Measurements from ENCODE around the gene SCOC. TPM values are rescaled to one million over a fixed set of nuclear protein-coding genes. Genes with fewer than 3 reads are reported as not detected.
"Not testable (repeated sequence)": the region's sequence is repeated elsewhere in the genome, so short reads cannot be mapped to it uniquely, and the experiment has no call there.

Gene SCOC
- total RNA-seq, 1 donor from 2014 or later: 73.0 TPM

DNA sequence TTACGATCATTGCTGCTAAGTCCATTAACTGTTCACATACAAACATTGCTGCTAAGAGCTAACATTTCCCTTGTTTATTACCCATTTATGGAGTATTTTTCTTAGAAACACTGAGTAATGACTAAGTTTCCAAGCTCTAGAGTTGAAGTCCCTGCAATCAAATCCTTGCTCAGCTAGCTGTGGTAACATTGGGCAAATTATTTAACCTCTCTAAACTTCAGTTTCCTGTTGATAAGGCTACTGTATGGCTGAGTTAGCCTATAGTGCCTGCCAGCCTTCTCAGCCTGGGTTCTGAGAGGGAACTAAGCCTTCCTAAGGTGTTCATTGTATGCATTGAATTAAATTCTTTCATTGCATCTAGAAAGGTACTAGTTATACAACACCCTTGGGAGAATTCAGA is 15.2 kb upstream of the SCOC start:
- intact Hi-C loops (cut with DNase I): no loop called here
- DNase-seq (ENCODE audit: low spot score): no peak

DNA sequence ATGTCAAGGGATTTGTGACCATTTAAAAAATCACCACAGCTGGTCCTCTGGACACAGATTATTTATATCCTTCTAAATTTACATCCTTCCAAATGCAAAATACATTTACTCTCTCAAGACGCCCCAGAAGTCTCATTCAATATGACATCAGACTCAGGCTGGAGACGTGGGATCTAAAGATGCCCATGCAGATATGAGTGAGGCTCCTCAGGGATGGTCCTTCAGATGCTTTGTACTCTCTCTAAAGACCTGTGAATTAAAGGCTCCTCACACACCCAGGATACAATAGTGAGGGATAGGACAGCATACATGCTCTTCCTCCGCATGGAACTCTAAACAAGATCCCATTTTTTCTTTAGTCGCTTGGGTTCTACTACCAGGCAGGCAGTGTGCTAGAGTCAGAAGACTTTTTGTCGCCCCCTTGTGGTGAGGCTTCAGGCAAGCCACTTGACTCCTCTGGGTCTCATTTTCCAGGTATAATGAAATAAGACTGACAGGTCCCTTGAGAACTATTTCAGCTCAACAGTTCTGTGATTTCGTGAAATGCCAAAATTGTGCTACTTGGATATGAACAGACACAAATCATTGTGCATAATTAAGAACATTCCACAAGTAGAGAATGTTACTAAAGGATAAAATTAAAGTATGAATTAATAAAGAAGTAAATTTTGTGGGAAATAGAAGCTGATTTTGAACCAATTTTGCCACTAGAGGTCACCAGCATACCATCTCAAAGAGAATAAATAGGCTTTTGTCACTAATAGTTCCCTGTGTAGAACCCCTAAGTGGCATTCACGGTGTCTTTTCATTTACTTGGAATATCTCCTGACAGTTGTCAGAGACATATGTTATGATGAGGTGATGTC is 13.7 kb upstream of the SCOC start:
- DNase-seq (ENCODE audit: low spot score): peak; percentile 82
- intact Hi-C loops (cut with DNase I): loop anchor here (2.0 to 5.0 kb wide), 2 partner anchors 248 to 491 kb away; no protein-coding TSS in a partner anchor

DNA sequence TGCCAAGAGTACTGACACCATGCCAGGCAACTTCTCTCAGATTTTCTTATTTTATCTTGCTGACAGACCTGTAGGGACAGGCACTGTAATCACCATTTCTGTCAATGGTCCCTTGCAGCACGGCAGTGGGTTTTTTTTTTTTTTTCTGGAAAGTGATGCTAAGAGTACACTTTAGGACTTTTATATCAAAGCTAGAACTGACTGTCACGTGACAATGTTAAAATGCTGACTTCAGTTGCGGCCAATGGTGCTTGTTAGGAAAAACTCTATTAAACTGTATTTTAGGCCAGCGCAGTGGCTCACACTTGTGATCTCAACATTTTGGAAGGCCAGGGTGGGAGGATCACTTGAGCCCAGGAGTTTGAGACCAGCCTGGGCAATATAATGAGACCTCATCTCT is 12.3 kb upstream of the SCOC start:
- intact Hi-C loops (cut with DNase I): loop anchor here (2.0 to 5.0 kb wide), 2 partner anchors 246 to 490 kb away; no protein-coding TSS in a partner anchor
- no peak for DNase-seq (ENCODE audit: low spot score)

GRCh38 chr4:140363051-140363450 is 10.4 kb upstream of the SCOC start:
- intact Hi-C loops (cut with DNase I): loop anchor here (5.0 kb wide), 1 partner anchor 244 kb away; no protein-coding TSS in a partner anchor
- DNase-seq (ENCODE audit: low spot score): no peak

DNA sequence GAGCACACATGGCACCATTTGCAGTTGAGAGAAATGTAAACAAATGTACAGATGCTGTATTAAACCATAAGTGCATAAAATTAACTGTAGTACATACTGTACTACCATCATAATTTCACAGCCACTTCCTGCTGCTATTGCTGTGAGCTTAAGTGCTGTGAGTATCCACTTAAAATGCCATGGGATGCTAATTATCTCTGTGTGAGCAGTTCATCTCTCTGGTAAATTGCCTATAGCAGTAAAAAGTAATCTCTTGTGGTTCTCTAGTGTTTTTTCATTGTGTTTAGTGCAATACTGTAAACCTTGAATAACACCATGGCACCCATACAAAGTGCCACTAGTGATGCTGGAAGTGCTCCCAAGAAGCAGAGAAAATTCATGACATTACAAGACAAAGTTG is 9.9 kb upstream of the SCOC start:
- DNase-seq (ENCODE audit: low spot score): no peak
- intact Hi-C loops (cut with DNase I): loop anchor here (5.0 kb wide), 1 partner anchor 244 kb away; no protein-coding TSS in a partner anchor

DNA sequence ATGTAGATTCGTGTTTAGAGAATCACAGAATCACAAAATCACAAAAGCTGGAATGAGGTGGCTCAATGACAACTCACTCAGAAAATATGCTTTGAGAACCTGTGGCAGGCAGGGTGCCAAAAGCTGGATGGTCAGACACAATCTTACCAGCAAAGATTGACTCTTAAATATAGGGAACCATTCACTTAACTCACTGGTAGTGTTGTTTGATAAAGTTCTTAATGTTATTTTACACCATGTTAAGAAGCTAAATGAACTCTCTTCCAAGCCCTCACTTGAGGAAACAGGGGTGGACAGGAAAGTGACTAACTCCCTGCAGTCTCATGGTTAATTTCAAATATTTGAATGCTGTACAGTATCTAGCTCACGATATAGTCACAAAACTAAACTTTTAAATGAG is 5.7 kb upstream of the SCOC start:
- no peak for DNase-seq (ENCODE audit: low spot score)
- intact Hi-C loops (cut with DNase I): no loop called here

DNA sequence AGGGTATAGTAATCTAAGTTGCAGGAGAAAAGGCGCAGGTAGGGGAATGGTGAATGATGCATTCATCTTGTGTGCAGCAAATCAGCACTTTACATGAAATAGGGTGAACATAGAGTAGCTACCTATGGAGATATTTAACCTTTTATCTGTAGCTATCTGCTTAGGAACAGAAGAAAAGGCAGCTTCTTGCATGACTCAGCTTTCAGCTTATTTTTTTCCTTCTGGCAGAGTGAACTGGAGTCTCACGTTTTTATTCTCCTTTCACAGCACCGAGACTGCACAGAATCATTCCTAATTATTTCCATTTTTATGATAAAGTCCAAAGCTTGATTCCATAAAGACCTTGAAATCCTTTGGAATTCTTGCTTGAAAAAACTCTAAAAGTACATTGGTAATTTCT is 4.8 kb upstream of the SCOC start:
- no peak for DNase-seq (ENCODE audit: low spot score)
- intact Hi-C loops (cut with DNase I): no loop called here

GRCh38 chr4:140372751-140373327 is 607 bp upstream of the SCOC start:
- intact Hi-C loops (cut with DNase I): loop anchor here (1.0 to 5.0 kb wide), 2 partner anchors 151 to 384 kb away; partner anchors contain the start of genes ELMOD2 and TBC1D9
- no peak for DNase-seq (ENCODE audit: low spot score)

DNA sequence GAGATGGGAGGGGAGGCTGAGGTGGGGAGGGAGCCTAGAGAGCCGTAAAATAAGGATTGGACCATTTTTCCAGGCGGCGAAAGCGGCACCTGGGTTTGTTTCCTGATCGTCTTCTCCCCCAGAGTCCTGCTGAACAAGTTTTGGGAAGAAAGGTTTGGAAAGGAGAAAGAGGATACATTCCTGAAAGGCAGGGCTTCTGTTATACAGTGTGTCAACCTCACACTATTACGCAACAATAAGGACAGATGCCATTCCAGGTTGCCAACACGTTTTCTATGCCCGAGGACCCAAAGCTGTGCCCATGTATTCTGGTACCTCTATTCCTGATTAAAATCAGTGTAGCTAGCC is 658 bp downstream of the SCOC start:
- intact Hi-C loops (cut with DNase I): loop anchor here (2.0 to 5.0 kb wide), 2 partner anchors 53 to 383 kb away; partner anchors contain the start of genes CLGN and TBC1D9
- no peak for DNase-seq (ENCODE audit: low spot score)

GRCh38 chr4:140382732-140383131 is 9.3 kb downstream of the SCOC start:
- intact Hi-C loops (cut with DNase I): no loop called here
- no peak for DNase-seq (ENCODE audit: low spot score)

- intact Hi-C loops (cut with DNase I): no loop called here
- DNase-seq (ENCODE audit: low spot score): no peak
Measured at GRCh38 chr4:140388015-140388414, 14.6 kb downstream of the SCOC start.

- DNase-seq (ENCODE audit: low spot score): no peak
- intact Hi-C loops (cut with DNase I): no loop called here
Measured at GRCh38 chr4:140395668-140396067, 22.2 kb downstream of the SCOC start.

DNA sequence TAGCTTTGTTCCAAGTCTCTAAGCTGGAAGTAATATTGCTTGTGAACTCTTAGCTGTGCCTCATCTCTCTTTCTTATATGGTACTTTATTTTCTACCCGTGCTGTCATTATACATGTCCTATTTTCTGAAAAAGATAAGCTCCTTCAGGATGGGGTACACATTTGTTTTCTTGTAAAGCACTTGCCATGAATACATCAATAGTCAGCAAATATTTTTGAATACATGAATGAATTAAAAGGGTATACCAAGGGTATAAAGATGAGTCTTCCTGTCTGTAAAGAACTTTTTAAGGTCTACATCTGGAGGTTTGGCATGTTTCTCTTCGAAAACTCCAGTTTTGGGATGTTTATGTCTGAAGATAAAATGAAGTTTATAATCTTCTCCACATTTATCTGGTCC is 26.7 kb downstream of the SCOC start:
- no peak for DNase-seq (ENCODE audit: low spot score)
- intact Hi-C loops (cut with DNase I): no loop called here

GRCh38 chr4:140406292-140406691 is 32.8 kb downstream of the SCOC start:
- intact Hi-C loops (cut with DNase I): no loop called here
- DNase-seq (ENCODE audit: low spot score): no peak

GRCh38 chr4:140408974-140409373 is 35.5 kb downstream of the SCOC start:
- DNase-seq (ENCODE audit: low spot score): no peak
- intact Hi-C loops (cut with DNase I): no loop called here

- DNase-seq (ENCODE audit: low spot score); intact Hi-C loops (cut with DNase I): not testable (repeated sequence)
Measured at GRCh38 chr4:140413130-140413969, 39.9 kb downstream of the SCOC start.

DNA sequence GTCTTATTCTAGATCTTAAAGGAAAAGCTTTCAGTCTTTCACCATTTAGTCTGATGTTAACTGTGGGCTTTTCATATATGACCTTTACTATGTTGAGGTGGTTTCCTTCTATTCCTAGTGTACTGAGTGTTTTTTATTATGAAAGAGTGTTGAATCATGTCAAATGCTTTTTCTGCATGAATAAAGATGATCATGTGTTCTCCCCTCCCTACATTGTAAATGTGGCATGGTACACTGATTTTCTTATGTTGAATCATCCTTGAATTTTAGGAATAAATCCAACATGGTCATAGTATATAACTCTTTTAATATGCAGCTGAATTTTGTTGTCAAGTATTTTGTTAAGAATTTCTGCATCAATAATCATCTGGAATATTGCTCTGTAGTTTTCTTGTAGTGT is 49.7 kb downstream of the SCOC start:
- DNase-seq (ENCODE audit: low spot score): no peak
- intact Hi-C loops (cut with DNase I): loop anchor here (10.0 kb wide), 1 partner anchor 432 kb away; no protein-coding TSS in a partner anchor

DNA sequence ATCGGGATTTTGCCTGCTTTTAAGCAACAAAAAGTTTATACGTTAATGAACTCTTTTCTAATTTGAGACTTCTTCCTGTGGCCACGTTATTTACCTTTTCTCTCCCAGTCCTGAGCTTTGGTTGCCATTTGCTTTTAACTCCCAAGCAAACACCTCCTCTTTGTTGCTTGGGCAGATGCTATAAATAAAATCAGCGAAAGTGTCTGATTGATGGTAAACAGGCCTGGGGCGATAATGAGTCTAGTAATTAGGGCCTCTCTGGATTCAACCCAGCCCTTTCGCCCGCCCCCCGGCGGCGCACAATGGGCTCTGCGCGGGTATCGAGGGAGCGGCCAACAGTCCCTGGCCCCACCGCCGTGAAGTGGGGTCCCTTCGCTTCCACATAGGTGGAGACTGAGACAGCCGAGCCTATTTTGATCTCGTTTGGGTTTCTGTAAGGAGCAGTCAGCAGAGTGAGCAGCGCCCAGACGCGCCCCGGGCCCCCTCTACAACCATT is 53.2 kb downstream of the SCOC start:
- no peak for DNase-seq (ENCODE audit: low spot score)
- intact Hi-C loops (cut with DNase I): loop anchor here (1.0 to 10.0 kb wide), 3 partner anchors 52 to 428 kb away; partner anchors contain the start of gene ELMOD2

- peak; percentile 87 for DNase-seq (ENCODE audit: low spot score)
- intact Hi-C loops (cut with DNase I): loop anchor here (1.0 to 10.0 kb wide), 3 partner anchors 53 to 427 kb away; partner anchors contain the start of gene ELMOD2
Measured at GRCh38 chr4:140427106-140427918, 53.9 kb downstream of the SCOC start, which contains the start of gene CLGN. Gene CLGN (minus strand): TSS chr4:140427648. CDS start chr4:140413078, 14,570 bp downstream.

Data from cardiac septum (tissue), 1 donor.